Measurements from ENCODE around the gene PLK1.

DNA sequence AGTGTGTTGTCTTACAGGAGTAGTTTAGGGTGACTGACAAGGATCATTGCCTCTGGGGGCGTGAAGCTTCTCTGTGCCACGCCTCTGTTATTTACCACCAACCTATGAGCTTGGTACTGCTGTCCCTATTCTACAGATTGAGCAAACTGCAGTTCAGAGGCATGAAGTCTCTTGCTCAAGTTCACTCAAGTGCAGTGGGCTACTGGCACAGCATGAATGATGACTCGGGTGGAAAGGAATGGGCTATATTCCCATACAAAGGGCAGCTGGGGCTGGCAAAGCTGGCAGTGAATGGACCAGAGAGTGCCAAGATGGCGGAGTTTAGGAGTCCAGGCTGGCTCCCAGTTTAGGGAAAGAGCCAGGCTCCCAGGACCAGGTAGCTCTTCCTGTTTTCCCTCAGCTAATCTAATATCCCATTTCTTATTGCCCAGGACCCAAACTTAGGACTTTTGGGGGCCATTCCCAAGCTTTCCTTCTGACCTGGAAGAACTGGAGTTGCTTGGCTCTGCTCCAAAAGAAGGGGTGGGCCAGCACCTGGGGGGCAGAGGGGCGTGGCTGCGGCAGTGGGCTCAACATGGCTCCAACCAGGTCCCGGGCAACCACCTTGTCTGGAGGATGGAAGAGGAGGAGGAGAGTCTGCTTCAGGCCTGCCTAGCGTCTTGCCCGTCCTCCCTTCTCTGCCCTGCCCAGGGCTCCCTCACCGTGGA, 12.9 kb downstream of the PLK1 start:
- TF ChIP-seq, protein P1, sequence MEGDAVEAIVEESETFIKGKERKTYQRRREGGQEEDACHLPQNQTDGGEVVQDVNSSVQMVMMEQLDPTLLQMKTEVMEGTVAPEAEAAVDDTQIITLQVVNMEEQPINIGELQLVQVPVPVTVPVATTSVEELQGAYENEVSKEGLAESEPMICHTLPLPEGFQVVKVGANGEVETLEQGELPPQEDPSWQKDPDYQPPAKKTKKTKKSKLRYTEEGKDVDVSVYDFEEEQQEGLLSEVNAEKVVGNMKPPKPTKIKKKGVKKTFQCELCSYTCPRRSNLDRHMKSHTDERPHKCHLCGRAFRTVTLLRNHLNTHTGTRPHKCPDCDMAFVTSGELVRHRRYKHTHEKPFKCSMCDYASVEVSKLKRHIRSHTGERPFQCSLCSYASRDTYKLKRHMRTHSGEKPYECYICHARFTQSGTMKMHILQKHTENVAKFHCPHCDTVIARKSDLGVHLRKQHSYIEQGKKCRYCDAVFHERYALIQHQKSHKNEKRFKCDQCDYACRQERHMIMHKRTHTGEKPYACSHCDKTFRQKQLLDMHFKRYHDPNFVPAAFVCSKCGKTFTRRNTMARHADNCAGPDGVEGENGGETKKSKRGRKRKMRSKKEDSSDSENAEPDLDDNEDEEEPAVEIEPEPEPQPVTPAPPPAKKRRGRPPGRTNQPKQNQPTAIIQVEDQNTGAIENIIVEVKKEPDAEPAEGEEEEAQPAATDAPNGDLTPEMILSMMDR (IDR thresholded peaks at IDR 0.05): no peak
- no peak for TF ChIP-seq POLR2A (IDR thresholded peaks at IDR 0.05)

All from testis (tissue), 2 donors.